ENCODE data around the gene SLC6A2.

DNA sequence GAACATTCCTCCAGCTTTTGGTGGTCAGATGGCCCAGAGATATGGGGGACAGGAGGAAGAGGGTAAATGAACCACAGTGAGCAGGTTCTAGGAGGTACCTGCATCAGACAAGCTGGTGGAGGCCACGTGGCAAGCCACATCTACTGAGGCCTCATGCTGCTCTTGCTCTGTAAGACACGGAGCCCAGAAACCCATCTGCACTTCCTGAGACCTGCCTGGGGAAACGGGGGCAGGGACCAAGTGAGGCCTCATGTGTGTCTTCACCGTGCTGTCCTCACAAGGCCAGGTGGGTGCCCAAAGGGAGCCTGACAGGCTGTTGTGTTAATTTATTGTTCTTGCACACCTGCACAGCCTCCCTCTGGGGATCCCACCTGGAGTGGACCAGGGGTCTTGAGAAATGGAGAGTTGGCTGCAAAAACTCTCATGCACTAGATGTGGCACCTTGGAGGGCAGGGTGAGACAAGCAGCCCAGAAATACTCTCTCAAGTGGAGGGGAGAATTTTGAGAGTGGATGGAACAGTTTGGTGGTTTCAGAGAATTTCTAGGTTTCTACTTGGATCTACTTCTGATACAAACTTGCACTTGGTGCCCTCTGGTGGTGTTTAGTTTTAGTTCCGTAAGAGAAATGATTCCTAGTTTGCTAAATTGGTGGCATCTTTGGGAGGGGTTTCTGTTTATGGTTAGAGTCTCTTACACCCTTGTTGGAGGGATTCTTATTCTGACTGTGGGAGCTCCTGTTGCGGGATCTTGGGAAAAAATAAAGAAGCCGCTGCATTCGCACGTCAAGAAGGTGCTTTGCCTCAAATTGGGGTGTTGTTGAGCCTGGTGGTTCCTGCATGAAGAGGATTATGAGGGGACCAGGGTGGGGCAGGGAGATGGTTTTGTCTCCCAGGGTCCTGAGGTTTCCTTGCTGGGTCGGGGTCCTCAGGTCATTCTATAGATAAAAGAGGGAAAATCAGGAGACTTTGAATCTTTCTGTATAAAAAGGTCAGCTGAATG is 47.5 kb downstream of the SLC6A2 start:
- TF ChIP-seq CTCF (IDR thresholded peaks at IDR 0.05) (peak; percentile 38 to 45), EP300 (IDR thresholded peaks at IDR 0.05) (no peak), POLR2AphosphoS5 (IDR thresholded peaks at IDR 0.05) (no peak)

Data from suprapubic skin (tissue), 4 donors.